Peyer's patch (tissue), 4 donors: ENCODE data around the gene HRC.

ENCODE experiments used
- CTCF ChIP-seq, 6 experiments: fragments of 450-650 bp in 4 of 6; fragments of 200-600 bp in 2 of 6; sonication (generic) in 1 of 6; IDR thresholded peaks; one replicate each; pipeline ENCODE4 v1.5.1; 2017 to 2019; ENCODE audit warnings: antibody characterized with exemption in 6 of 6, mild to moderate bottlenecking in 3 of 6, moderate library complexity in 1 of 6
- POLR2A ChIP-seq, 2 donors: fragments of 450-650 bp; IDR thresholded peaks; one replicate each; pipeline ENCODE4 v1.5.1; 2017; ENCODE audit warnings: antibody characterized with exemption in 2 of 2, mild to moderate bottlenecking in 2 of 2, moderate library complexity in 2 of 2

- TF ChIP-seq CTCF (IDR thresholded peaks at IDR 0.05) (no peak), POLR2A (IDR thresholded peaks at IDR 0.05) (no peak)
These were observed 44.6 kb downstream of the HRC start for GRCh38 chr19:49110567-49110966.
